Measurements from ENCODE around the gene TRIM7.

DNA sequence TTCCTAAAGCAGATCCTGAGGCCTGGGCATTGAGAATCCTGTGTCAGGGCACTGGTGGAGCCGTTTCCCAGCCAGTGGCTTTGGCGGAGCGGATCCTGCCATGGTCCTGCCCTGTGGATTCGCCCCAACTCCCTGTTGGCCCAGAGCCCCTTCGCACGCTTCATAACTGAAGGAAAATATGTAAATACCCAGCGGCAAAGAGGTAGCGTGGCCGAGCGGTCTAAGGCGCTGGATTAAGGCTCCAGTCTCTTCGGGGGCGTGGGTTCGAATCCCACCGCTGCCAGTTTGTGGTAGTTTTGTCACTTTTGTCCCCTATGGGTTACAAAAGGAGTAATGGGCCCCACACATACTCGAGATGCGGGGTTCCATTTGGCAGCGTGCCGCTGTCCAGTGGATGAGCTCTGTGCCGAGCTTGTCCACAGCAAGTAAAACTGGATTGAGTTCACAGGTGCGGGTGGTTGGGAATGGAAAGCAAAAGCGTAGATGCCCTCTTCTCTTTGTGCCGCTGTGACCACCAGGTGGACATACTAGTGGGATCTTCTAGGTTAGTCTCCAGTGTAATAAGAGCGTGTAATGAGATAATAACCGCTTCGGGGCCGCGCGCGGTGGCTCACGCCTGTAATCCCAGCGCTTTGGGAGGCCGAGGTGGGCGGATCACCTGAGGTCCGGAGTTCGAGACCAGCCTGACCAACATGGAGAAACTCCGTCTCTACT lies 17.3 kb downstream of the TRIM7 start:
- no peak for TF ChIP-seq EGR1 (IDR thresholded peaks at IDR 0.05)
- 0 out of 2 replicates have a peak, but pooled peaks have one; percentile 25 for TF ChIP-seq TAF1 (IDR thresholded peaks at IDR 0.05; ENCODE audit: low read depth)
- no peak; the same call in 1 of the 2 replicates for TF ChIP-seq EP300 (IDR thresholded peaks at IDR 0.05; ENCODE audit: borderline replicate concordance)
- TF ChIP-seq YY1 (IDR thresholded peaks at IDR 0.05; ENCODE audit: low read depth): 0 out of 2 replicates have a peak, but pooled peaks have one; percentile 19
- TF ChIP-seq NFIC (IDR thresholded peaks at IDR 0.05): peak; percentile 83
- TF ChIP-seq, protein P1, sequence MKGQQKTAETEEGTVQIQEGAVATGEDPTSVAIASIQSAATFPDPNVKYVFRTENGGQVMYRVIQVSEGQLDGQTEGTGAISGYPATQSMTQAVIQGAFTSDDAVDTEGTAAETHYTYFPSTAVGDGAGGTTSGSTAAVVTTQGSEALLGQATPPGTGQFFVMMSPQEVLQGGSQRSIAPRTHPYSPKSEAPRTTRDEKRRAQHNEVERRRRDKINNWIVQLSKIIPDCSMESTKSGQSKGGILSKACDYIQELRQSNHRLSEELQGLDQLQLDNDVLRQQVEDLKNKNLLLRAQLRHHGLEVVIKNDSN (IDR thresholded peaks at IDR 0.05): no peak; the same call in 1 of the 2 replicates
- no peak; the same call in 1 of the 2 replicates for TF ChIP-seq CEBPB (IDR thresholded peaks at IDR 0.05)
- TF ChIP-seq RAD21 (IDR thresholded peaks at IDR 0.05; ENCODE audit: low read depth): peak; percentile 4; the same call in 1 of the 2 replicates
- TF ChIP-seq, protein P2, sequence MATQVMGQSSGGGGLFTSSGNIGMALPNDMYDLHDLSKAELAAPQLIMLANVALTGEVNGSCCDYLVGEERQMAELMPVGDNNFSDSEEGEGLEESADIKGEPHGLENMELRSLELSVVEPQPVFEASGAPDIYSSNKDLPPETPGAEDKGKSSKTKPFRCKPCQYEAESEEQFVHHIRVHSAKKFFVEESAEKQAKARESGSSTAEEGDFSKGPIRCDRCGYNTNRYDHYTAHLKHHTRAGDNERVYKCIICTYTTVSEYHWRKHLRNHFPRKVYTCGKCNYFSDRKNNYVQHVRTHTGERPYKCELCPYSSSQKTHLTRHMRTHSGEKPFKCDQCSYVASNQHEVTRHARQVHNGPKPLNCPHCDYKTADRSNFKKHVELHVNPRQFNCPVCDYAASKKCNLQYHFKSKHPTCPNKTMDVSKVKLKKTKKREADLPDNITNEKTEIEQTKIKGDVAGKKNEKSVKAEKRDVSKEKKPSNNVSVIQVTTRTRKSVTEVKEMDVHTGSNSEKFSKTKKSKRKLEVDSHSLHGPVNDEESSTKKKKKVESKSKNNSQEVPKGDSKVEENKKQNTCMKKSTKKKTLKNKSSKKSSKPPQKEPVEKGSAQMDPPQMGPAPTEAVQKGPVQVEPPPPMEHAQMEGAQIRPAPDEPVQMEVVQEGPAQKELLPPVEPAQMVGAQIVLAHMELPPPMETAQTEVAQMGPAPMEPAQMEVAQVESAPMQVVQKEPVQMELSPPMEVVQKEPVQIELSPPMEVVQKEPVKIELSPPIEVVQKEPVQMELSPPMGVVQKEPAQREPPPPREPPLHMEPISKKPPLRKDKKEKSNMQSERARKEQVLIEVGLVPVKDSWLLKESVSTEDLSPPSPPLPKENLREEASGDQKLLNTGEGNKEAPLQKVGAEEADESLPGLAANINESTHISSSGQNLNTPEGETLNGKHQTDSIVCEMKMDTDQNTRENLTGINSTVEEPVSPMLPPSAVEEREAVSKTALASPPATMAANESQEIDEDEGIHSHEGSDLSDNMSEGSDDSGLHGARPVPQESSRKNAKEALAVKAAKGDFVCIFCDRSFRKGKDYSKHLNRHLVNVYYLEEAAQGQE (IDR thresholded peaks at IDR 0.05; ENCODE audit: low read depth): no peak; the same call in 1 of the 2 replicates
- TF ChIP-seq, protein P3, sequence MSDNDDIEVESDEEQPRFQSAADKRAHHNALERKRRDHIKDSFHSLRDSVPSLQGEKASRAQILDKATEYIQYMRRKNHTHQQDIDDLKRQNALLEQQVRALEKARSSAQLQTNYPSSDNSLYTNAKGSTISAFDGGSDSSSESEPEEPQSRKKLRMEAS (IDR thresholded peaks at IDR 0.05): peak; percentile 51; the same call in 1 of the 2 replicates
- 0 out of 2 replicates have a peak, but pooled peaks have one; percentile 26 for TF ChIP-seq ZBTB7A (IDR thresholded peaks at IDR 0.05; ENCODE audit: low read depth)
- TF ChIP-seq FOXM1 (IDR thresholded peaks at IDR 0.05; ENCODE audit: borderline replicate concordance, low read depth): no peak
- no peak for TF ChIP-seq CREB1 (IDR thresholded peaks at IDR 0.05; ENCODE audit: low read depth)
